Ishikawa (cell line): ENCODE measurements around the gene PACSIN3.

Experiments used
- TAF1 ChIP-seq: IDR thresholded peaks from 2 replicates; pipeline ENCODE4 v1.6.1; 2012; ENCODE audit warnings: low read depth, mild to moderate bottlenecking
- TF ChIP-seq, protein P1 (sequence below): IDR thresholded peaks from 2 replicates; pipeline ENCODE4 v1.6.1; 2012

GRCh38 chr11:47222696-47223095, 36.5 kb upstream of the PACSIN3 start:
- TF ChIP-seq, protein P1, sequence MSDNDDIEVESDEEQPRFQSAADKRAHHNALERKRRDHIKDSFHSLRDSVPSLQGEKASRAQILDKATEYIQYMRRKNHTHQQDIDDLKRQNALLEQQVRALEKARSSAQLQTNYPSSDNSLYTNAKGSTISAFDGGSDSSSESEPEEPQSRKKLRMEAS, result no peak
- TF ChIP-seq TAF1, result no peak
